Measurements from ENCODE around the gene LBHD1.
"Not testable (repeated sequence)": the region's sequence is repeated elsewhere in the genome, so short reads cannot be mapped to it uniquely, and the experiment has no call there.

LBHD1 gene

GRCh38 chr11:62671608-62672389 is at the start of gene LBHD1, which contains the start of gene UQCC3:
Gene LBHD1, minus strand, starts transcription at chr11:62672267. Its CDS starts 2,236 bp downstream, at chr11:62670031.
Gene UQCC3, plus strand, starts transcription at chr11:62671673. Its CDS starts 73 bp downstream, at chr11:62671746.
- peak; percentile 89 for DNase-seq

GRCh38 chr11:62719302-62719978 is 47.4 kb upstream of the LBHD1 start:
- no peak for DNase-seq

GRCh38 chr11:62716816-62717215 is 44.7 kb upstream of the LBHD1 start:
- DNase-seq = no peak

- no peak for DNase-seq
Measured at GRCh38 chr11:62716206-62716605, 44.1 kb upstream of the LBHD1 start.

GRCh38 chr11:62715150-62716130 is 43.4 kb upstream of the LBHD1 start:
- DNase-seq = no peak

GRCh38 chr11:62713343-62713742 is 41.3 kb upstream of the LBHD1 start:
- no peak for DNase-seq

- DNase-seq = no peak
Measured at GRCh38 chr11:62712861-62713260, 40.8 kb upstream of the LBHD1 start.

GRCh38 chr11:62712276-62712812 is 40.3 kb upstream of the LBHD1 start:
- no peak for DNase-seq

GRCh38 chr11:62710001-62710345 is 37.9 kb upstream of the LBHD1 start:
- no peak for DNase-seq

GRCh38 chr11:62709247-62710000 is 37.4 kb upstream of the LBHD1 start:
- peak; percentile 98 for DNase-seq

- peak; percentile 53 for DNase-seq
Measured at GRCh38 chr11:62708793-62709192, 36.7 kb upstream of the LBHD1 start.

- no peak for DNase-seq
Measured at GRCh38 chr11:62708392-62708791, 36.3 kb upstream of the LBHD1 start.

- peak; percentile 54 for DNase-seq
Measured at GRCh38 chr11:62707277-62707861, 35.3 kb upstream of the LBHD1 start, which contains the start of the genes BSCL2 and GNG3. Gene BSCL2, minus strand, starts transcription at chr11:62707424. Its CDS starts 229 bp downstream, at chr11:62707195. Gene GNG3, plus strand, starts transcription at chr11:62707676. Its CDS starts 620 bp downstream, at chr11:62708296.

GRCh38 chr11:62706850-62707247 is 34.8 kb upstream of the LBHD1 start:
- DNase-seq = no peak

- DNase-seq = peak; percentile 96
Measured at GRCh38 chr11:62705880-62706849, 34.1 kb upstream of the LBHD1 start.

- no peak for DNase-seq
Measured at GRCh38 chr11:62705413-62705812, 33.3 kb upstream of the LBHD1 start.

GRCh38 chr11:62703921-62704320 is 31.9 kb upstream of the LBHD1 start:
- DNase-seq = not testable (repeated sequence)

- DNase-seq = no peak
Measured at GRCh38 chr11:62702246-62702645, 30.2 kb upstream of the LBHD1 start.

GRCh38 chr11:62694455-62695167 is 22.5 kb upstream of the LBHD1 start:
- peak; percentile 82 for DNase-seq

All from right hindlimb (tissue), 1 donor.